Measurements from ENCODE around the gene OR8K1. TPM values are rescaled to one million over a fixed set of nuclear protein-coding genes. Genes with fewer than 3 reads are reported as not detected.

The OR8K1 gene
- not detected in 5 replicates for total RNA-seq (2022; extraction: Qiagen RNA extraction)

DNA sequence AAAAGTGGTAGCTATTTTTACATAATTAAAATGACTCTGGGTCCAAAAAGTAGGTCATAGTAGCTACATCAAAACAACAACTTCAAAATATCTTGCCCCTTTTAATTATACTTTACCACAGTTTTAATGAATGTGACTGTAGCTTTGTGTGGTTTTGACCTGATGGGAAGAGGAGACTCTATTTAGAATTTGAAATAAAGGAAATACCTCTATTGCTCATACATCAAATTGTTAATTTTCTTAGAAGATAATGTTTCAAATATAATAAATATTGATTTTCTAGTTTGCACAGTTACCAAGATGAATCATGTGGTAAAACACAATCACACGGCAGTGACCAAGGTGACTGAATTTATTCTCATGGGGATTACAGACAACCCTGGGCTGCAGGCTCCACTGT is at the start of gene OR8K1:
TSS of gene OR8K1 (plus strand) at position 301 of the 400 bp plus-strand sequence. CDS start at position 301, 0 bp downstream.

GRCh38 chr11:56314844-56315243 is 31.0 kb upstream of the OR8K1 start, which contains the start of gene OR8K3:
Gene OR8K3 (plus strand): TSS chr11:56315144. CDS start chr11:56318307, 3,163 bp downstream.

GRCh38 chr11:56353991-56354390 is 8.2 kb downstream of the OR8K1 start, which contains the start of gene OR8J1:
Gene OR8J1 (plus strand): TSS chr11:56354291. CDS start chr11:56360247, 5,956 bp downstream.

DNA sequence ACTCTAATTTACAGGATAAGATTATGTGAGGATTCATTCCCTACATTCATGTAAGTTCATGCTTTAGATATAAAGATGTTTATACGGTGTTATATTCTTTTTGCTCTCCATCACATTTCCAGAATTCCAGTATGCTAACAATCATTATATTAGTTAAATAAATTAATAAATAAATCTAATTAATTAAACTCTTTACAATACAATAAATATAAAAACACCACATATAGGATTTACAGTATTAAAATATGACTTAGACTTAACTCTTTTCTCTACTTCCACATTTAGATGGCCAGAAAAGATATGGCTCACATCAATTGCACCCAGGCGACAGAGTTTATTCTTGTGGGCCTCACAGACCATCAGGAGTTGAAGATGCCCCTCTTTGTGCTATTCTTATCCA is 29.5 kb downstream of the OR8K1 start, which contains the start of gene OR8U1:
TSS of gene OR8U1 (plus strand) at position 301 of the 400 bp plus-strand sequence. CDS start at position 301, 0 bp downstream.

Other genes starting within 250 kb of the OR8K1 start
- gene OR8H2, start 242.4 kb upstream of the OR8K1 start, total RNA-seq (2022; extraction: Qiagen RNA extraction), result not detected in 5 replicates
- gene OR8H3, start 223.7 kb upstream of the OR8K1 start, total RNA-seq (2022; extraction: Qiagen RNA extraction), result not detected in 5 replicates
- not detected in 5 replicates for gene OR8J3, start 205.8 kb upstream of the OR8K1 start, total RNA-seq (2022; extraction: Qiagen RNA extraction)
- gene OR8K5, start 185.7 kb upstream of the OR8K1 start, total RNA-seq (2022; extraction: Qiagen RNA extraction), result not detected in 5 replicates
- gene OR5J2, start 169.4 kb upstream of the OR8K1 start, total RNA-seq (2022; extraction: Qiagen RNA extraction), result not detected in 5 replicates
- gene OR5T2, start 111.8 kb upstream of the OR8K1 start, total RNA-seq (2022; extraction: Qiagen RNA extraction), result not detected in 5 replicates
- gene OR5T3, start 93.8 kb upstream of the OR8K1 start, total RNA-seq (2022; extraction: Qiagen RNA extraction), result not detected in 5 replicates
- not detected in 5 replicates for gene OR5T1, start 71.9 kb upstream of the OR8K1 start, total RNA-seq (2022; extraction: Qiagen RNA extraction)
- gene OR8H1, start 53.8 kb upstream of the OR8K1 start, total RNA-seq (2022; extraction: Qiagen RNA extraction), result not detected in 5 replicates
- gene OR8K3, start 30.9 kb upstream of the OR8K1 start, total RNA-seq (2022; extraction: Qiagen RNA extraction), result not detected in 5 replicates
- not detected in 5 replicates for gene OR8J1, start 8.3 kb downstream of the OR8K1 start, total RNA-seq (2022; extraction: Qiagen RNA extraction)
- not detected in 5 replicates for gene OR8U1, start 29.6 kb downstream of the OR8K1 start, total RNA-seq (2022; extraction: Qiagen RNA extraction)
- gene OR5AL1, start 66.7 kb downstream of the OR8K1 start, total RNA-seq (2022; extraction: Qiagen RNA extraction), result not detected in 5 replicates
- not detected in 5 replicates for gene OR5M3, start 127.3 kb downstream of the OR8K1 start, total RNA-seq (2022; extraction: Qiagen RNA extraction)
- gene OR5M8, start 145.3 kb downstream of the OR8K1 start, total RNA-seq (2022; extraction: Qiagen RNA extraction), result not detected in 5 replicates
- gene OR5M11, start 197.2 kb downstream of the OR8K1 start, total RNA-seq (2022; extraction: Qiagen RNA extraction), result not detected in 5 replicates
- gene OR5M10, start 231.7 kb downstream of the OR8K1 start, total RNA-seq (2022; extraction: Qiagen RNA extraction), result not detected in 5 replicates

All from A549 treated with dexamethasone at 1 μM for 4 hours (cell line).